Endometrium (tissue), 2 donors: ENCODE results near the gene RAB27B.

Source experiments
- FAIRE-seq: peaks from 2 replicates; lab custom pipeline; 2012; peaks lifted over from hg19 to GRCh38; lab: Jason Lieb, UNC
- donor health status: control.
- donor health status: control.

The RAB27B gene

GRCh38 chr18:54867131-54867530 lies 38.9 kb downstream of the RAB27B start:
- no peak for FAIRE-seq

GRCh38 chr18:54871231-54871630 lies 43.0 kb downstream of the RAB27B start:
- no peak for FAIRE-seq

- no peak for FAIRE-seq
These were observed 44.4 kb downstream of the RAB27B start for GRCh38 chr18:54872681-54873080.

- no peak for FAIRE-seq
These were observed 45.6 kb downstream of the RAB27B start for GRCh38 chr18:54873884-54874255.

- no peak for FAIRE-seq
These were observed 46.8 kb downstream of the RAB27B start for GRCh38 chr18:54875063-54875462.

GRCh38 chr18:54877076-54877475 lies 48.8 kb downstream of the RAB27B start:
- FAIRE-seq: no peak

- FAIRE-seq: no peak
These were observed 49.9 kb downstream of the RAB27B start for GRCh38 chr18:54878159-54878622.

- no peak for FAIRE-seq
These were observed 50.5 kb downstream of the RAB27B start for GRCh38 chr18:54878659-54879358.

GRCh38 chr18:54879691-54880090 lies 51.4 kb downstream of the RAB27B start:
- no peak for FAIRE-seq

GRCh38 chr18:54880395-54881105 lies 52.3 kb downstream of the RAB27B start:
- FAIRE-seq: no peak

GRCh38 chr18:54881229-54881768 lies 53.0 kb downstream of the RAB27B start:
- no peak for FAIRE-seq

GRCh38 chr18:54882318-54882717 lies 54.0 kb downstream of the RAB27B start:
- FAIRE-seq: no peak

- FAIRE-seq: no peak
These were observed 55.7 kb downstream of the RAB27B start for GRCh38 chr18:54883816-54884604.

GRCh38 chr18:54888378-54888777 lies 60.1 kb downstream of the RAB27B start:
- FAIRE-seq: no peak

GRCh38 chr18:54888933-54889332 lies 60.7 kb downstream of the RAB27B start:
- FAIRE-seq: no peak

- no peak for FAIRE-seq
These were observed 71.2 kb downstream of the RAB27B start for GRCh38 chr18:54899500-54899899.

GRCh38 chr18:54900290-54900689 lies 72.0 kb downstream of the RAB27B start:
- no peak for FAIRE-seq

- FAIRE-seq: no peak
These were observed 76.3 kb downstream of the RAB27B start for GRCh38 chr18:54904581-54904980.

GRCh38 chr18:54905629-54906028 lies 77.4 kb downstream of the RAB27B start:
- FAIRE-seq: no peak

GRCh38 chr18:54906331-54907185 lies 78.3 kb downstream of the RAB27B start:
- no peak for FAIRE-seq

GRCh38 chr18:54909538-54909937 lies 81.3 kb downstream of the RAB27B start:
- FAIRE-seq: no peak
